IPS DF 4.7 (cell line): ENCODE data around the gene CAMK1D.
"Not testable (repeated sequence)": the region's sequence is repeated elsewhere in the genome, so short reads cannot be mapped to it uniquely, and the experiment has no call there.

ENCODE experiments used
- DNase-seq: peaks from one replicate; pipeline ENCODE4 v3.0.0-alpha.2; 2013; ENCODE audit warnings: low spot score; ENCODE audit errors: extremely low read depth

The CAMK1D gene

GRCh38 chr10:12348870-12349628 lies at the start of gene CAMK1D:
Gene CAMK1D, plus strand, starts transcription at chr10:12349547.
- DNase-seq, result no peak

DNA sequence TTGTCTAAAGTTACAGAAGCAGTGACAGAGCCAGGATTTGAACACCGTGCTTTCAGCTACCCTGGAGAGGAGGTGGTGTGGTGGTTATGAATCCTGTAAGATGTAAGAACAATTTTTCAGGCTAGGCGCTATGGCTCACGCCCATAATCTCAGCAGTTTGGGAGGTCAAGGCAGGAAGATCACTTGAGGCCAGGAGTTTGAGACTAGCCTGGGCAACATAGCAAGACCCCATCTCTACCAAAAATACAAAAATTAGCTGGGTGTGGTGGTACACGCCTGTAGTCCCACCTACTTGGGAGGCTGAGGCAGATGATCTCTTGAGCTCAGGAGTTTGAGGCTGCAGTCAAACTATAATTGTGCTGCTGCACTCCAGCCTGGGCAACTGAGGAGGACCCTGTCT lies 48.3 kb upstream of the CAMK1D start:
- DNase-seq, result not testable (repeated sequence)

- DNase-seq, result no peak
These were observed 41.3 kb upstream of the CAMK1D start for GRCh38 chr10:12308057-12308456.

DNA sequence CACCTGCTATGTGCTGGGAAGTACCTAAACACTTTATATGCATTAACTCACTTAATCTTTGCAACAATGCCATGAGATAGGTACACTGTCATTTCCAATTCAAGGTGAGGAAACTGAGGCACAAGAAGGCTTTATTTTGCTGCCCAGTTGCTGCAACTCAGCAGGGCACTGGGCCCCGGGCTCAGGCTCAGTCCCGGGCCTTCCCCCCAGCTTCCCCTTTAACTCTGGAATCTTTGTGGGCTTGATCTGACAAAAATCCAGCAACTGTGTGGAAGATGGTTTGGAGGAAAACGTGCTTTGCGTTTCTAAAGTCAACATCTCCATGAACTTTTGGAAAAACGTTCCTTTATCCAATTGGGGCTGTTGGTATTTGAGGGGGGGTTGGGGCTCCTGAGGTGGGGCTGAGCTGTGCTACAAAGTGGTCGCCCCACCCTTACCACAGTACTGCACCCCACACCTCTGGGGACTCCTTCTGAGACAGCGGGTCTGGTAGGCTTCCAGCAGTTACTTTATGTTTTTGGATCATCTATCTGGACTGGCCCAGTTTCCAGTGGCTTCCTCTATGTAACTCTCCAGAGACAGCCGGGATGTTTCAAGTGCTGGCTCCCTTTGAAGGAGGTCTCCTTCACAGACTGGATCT lies 40.5 kb upstream of the CAMK1D start:
- DNase-seq, result no peak

DNA sequence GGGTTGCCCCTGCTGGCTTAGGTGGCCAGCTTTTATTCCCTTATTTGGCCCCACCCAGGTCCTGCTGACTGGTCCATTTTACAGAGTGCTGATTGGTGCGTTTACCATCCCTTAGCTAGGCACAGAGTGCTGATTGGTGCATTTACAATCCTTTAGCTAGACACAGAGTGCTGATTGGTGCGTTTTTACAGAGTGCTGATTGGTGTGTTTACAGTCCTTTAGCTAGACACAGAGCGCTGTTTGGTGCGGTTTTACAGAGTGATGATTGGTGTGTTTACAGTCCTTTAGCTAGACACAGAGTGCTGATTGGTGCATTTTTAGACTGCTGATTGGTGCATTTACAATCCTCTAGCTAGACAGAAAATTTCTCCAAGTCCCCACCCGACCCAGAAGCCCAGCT lies 39.6 kb upstream of the CAMK1D start:
- not testable (repeated sequence) for DNase-seq

DNA sequence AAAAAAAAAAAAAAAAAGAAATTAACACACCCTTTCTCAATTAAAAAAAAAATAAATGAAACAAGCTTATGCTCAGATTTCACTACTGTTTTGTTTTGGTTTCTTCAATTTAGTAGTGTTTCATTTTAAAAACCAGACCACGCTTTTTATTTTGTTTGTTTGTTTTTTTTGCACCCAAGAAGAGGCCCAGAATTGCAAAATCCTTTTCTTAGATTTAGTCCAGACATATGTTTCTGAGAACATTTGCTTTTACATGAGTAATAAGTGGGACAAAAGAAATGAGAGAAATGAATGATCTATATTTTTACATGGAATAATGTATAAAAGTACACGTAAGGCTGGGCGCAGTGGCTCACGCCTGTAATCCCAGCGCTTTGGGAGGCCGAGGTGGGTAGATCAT lies 34.5 kb upstream of the CAMK1D start:
- no peak for DNase-seq

DNA sequence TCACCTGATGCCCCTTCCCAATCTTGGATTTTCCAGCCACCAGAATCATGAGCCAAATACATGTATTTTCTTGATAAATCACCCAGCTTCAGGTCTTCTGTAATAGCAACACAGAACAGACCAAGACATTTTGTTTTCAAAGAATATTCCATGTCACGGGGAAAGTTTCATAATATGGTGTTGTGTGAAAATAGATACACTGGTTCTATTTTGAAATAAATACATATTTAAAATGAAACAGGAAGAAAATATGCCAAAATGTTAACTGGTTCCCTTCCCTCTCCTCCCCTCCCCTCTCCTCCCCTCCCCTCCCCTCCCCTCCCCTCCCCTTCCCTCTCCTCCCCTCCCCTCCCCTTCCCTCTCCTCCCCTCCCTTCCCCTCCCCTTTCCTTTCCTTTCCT lies 30.3 kb upstream of the CAMK1D start:
- no peak for DNase-seq

GRCh38 chr10:12320892-12321291 lies 28.5 kb upstream of the CAMK1D start:
- no peak for DNase-seq

DNA sequence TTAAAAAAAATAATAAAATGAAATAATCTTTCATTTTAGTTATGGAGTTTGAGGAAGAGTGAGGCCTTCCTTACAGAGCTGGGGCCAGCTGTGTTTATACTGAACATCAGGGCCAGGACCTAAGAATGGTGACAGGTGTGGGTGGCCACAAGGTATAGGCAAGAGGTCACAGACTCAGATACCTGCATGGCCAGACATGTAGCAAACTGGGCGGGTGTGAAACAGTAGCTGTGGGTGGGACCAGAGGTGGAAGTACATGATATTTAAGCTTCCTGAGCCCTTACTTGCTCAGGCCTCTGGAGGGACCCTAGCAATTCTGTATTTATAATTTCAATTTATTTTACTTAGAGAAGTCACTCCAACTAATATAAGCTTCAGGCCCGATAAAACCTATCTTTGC lies 27.7 kb upstream of the CAMK1D start:
- DNase-seq, result no peak

DNA sequence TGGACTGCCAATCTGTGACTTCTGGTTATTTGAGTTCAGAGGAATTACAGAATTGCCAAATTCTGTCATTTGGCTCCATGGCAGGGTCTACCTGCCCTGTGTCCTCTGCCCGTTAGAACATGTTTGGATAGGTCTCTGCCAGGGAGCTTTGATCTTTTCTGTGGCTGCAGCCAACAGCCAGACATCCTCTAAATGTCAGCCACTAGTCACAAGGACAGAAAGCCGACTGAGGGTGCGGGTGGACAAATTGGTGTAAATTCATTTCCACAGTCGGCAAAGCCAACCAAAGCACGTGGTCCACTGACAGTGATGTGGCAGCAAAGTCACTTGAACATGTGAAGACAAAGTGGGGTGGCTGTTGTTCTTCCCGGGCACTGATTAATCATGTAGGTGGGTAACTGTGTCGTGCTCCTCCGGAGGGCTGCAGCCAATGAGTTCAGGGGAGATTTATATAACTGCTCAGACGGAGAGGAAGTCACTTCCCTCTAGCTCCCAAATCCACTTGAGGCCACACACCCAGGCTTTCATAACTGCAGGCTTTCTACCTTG lies 26.7 kb upstream of the CAMK1D start:
- DNase-seq, result no peak

DNA sequence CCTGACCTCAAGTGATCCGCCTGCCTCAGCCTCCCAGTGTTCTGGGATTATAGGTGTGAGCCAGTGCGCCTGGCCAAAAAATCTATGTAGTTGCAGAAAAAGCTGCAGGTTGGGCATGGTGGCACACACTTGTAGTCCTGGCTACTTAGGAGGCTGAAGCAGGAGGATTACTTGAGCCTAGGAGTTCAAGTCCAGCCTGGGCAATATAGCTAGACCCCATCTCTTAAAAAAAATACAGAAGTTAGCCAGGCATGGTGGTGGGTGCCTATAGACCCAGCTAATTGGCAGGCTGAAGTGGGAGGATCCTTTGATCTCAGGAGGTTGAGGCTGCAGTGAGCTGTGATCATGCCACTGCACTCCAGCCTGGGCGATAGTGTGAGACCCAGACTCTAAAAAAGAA lies 24.8 kb upstream of the CAMK1D start:
- no peak for DNase-seq

- no peak for DNase-seq
These were observed 22.3 kb upstream of the CAMK1D start for GRCh38 chr10:12327074-12327473.

DNA sequence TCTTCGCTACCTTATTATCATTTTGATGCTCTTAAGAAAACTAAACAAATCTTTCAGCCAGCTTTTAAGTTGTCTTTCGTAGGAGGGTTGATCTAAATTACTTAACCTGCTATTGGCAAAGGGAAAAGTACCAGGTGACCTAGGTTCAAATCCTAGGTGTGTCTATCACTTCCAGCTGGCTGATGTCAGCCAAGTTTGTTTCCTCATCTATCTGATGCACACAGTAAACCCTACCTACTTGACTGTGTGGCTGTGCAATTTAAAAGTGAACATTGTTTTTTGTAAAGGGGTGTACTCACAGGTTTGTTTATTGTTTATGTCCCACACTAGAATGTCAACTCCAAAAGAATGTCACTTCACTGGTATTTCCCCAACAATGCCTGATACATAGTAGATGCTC lies 21.9 kb upstream of the CAMK1D start:
- no peak for DNase-seq

GRCh38 chr10:12328312-12328711 lies 21.0 kb upstream of the CAMK1D start:
- DNase-seq, result not testable (repeated sequence)

GRCh38 chr10:12332572-12333379 lies 16.6 kb upstream of the CAMK1D start:
- DNase-seq, result no peak

DNA sequence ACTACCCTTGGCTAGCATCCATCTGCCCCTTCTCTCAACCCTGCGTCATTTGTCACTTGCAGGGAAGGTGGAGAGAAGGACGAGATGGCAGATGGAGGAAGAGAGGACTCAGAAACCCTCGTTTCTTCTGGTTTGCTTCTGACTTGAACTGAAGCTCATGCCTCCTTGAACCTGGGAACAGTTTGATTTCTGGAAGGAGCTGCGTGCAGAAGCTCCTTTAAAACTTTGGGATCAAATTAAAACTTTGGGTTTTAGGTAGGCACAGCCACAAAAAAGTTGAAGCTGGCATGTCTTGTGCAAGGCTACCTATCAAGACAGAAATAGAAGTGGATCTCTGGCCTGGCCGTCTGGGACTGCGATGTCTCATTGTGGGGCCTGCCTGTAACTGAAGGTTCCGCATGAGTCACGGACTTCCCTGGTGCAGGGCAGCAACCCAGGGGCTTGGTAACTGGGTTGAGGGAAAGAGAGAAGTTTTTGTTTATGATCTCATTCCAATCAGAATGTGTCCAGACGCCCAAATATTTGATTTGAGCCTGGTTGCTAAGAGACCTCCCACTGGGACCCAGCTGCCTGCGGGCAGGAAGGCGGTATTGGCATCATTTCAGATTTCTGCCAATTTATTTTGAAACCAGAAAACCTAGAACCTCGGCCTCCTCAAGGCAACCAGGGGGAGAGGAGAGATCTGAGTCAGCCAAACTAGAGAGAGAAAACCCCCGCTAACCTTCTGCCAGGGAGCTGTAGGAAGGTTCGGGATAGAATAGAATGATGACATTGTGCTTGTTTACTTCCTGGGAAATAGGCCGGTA lies 15.8 kb upstream of the CAMK1D start:
- no peak for DNase-seq

GRCh38 chr10:12334186-12334530 lies 15.2 kb upstream of the CAMK1D start:
- DNase-seq, result no peak

DNA sequence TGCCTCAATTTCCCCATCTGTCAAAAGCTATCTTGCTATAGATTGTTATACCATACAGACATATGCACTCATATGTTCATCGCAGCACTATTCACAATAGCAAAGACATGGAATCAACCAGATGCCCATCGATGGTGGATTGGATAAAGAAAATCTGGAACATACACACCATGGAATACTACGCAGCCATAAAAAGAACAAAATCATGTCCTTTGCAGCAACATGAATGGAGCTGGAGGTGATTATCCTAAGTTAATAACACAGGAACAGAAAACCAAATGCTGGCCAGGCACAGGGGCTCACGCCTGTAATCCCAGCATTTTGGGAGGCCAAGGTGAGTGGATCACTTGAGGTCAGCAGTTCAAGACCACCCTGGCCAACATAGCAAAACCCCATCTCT lies 14.2 kb upstream of the CAMK1D start:
- DNase-seq, result not testable (repeated sequence)

DNA sequence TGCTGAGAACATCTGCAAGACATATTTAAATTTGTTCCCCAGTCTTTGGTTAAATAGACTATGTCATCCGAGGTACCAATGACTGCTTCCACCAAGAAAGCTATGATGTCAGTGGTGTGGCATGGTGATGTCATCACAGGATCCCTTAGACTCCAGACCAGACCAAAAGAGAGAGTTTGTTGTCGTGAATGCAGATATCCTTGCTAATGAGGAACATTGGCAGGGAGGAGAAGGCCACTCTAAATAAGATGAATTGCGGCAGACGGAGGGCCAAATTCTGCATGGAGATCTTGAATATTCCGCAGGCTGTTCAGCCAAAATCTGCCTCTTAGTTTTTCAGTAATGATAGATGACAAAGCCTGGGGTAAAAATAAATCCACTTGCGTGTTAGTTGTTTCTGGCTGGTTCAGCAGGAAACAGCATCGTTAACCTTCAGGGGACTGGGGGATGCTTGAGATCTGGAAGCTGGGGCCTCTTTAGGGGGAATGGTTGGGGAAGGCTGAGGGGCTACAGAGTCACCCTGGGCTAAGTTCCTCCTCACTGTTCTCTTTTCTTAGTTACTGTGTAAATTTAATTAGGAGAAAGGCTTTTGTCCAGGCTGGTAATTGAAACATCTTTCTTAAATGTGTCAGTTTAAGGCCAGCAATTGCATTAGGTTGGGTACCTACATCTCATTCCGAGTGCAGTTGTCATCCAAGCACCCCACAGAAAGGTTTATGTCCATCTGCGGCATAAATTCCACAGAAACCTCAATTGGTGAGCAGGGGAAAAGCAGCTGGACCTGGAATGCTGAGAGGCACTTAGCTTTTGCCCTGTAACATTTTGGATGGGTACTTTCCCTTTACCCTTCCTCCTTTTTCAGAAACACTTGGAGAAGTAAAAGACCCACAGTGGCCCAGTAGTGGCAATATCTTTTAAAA lies 11.6 kb upstream of the CAMK1D start:
- DNase-seq, result no peak

DNA sequence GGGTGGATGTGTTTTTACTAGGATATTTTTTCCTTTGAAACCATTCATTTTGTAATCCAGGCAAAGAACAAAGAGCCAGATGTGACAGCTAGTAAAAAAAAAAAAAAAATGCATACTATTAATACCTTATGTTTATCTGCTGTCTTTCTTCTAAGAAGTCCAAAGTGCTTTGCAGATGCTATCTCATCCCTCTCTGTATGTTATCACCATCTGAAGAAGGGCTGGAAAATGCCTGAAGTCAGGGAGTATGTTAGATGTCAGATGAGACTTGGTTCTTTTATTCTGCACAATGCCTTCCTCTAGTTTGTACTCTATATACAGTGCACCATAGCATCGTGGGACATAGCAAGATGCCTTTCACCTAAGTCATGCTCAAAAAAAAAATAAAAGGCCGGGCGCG lies 10.4 kb upstream of the CAMK1D start:
- DNase-seq, result no peak
